GM21390 (cell line): ENCODE results near the gene TMPRSS9.
A peak's percentile ranks its signal among the peaks of the same experiment; 100 is the strongest.
"Not testable (repeated sequence)": the region's sequence is repeated elsewhere in the genome, so short reads cannot be mapped to it uniquely, and the experiment has no call there.

Source experiments
- ATAC-seq: cut with Tn5 transposase; IDR thresholded peaks from one replicate; pipeline ENCODE4 v1.9.1; 2021; ENCODE audit not compliant: unreplicated experiment

Gene TMPRSS9

GRCh38 chr19:2417436-2417835 is 57.4 kb downstream of the TMPRSS9 start:
- ATAC-seq: not testable (repeated sequence)

- ATAC-seq: no peak
These were observed 57.9 kb downstream of the TMPRSS9 start for GRCh38 chr19:2417881-2418406.

GRCh38 chr19:2419754-2420153 is 59.7 kb downstream of the TMPRSS9 start:
- no peak for ATAC-seq

- ATAC-seq: no peak
These were observed 60.4 kb downstream of the TMPRSS9 start for GRCh38 chr19:2420490-2420889.

- ATAC-seq: no peak
These were observed 61.7 kb downstream of the TMPRSS9 start for GRCh38 chr19:2421581-2422306.

GRCh38 chr19:2423071-2423914 is 63.2 kb downstream of the TMPRSS9 start:
- ATAC-seq: no peak

- no peak for ATAC-seq
These were observed 64.0 kb downstream of the TMPRSS9 start for GRCh38 chr19:2423915-2424685.

- ATAC-seq: no peak
These were observed 64.9 kb downstream of the TMPRSS9 start for GRCh38 chr19:2424686-2425621.

GRCh38 chr19:2425622-2426581 is 65.8 kb downstream of the TMPRSS9 start:
- no peak for ATAC-seq

GRCh38 chr19:2426611-2427428 is 66.8 kb downstream of the TMPRSS9 start:
- peak; percentile 15 for ATAC-seq

GRCh38 chr19:2427429-2428320 is 67.6 kb downstream of the TMPRSS9 start, which contains the start of gene TIMM13:
Gene TIMM13, minus strand, starts transcription at chr19:2427586. Its CDS starts 53 bp downstream, at chr19:2427533.
- peak; percentile 72 for ATAC-seq

- ATAC-seq: no peak
These were observed 68.2 kb downstream of the TMPRSS9 start for GRCh38 chr19:2428321-2428690.

GRCh38 chr19:2428756-2429711 is 69.0 kb downstream of the TMPRSS9 start:
- ATAC-seq: no peak

GRCh38 chr19:2429917-2430535 is 70.0 kb downstream of the TMPRSS9 start:
- ATAC-seq: no peak

GRCh38 chr19:2431318-2432055 is 71.4 kb downstream of the TMPRSS9 start:
- ATAC-seq: no peak
